Activated CD8-positive, alpha-beta memory T cell treated with anti-CD3 and anti-CD28 coated beads for 36 hours (primary cell): ENCODE results near the gene PCAT7. TPM values are rescaled to one million over a fixed set of nuclear protein-coding genes. Genes with fewer than 3 reads are reported as not detected.
"Not testable (repeated sequence)": the region's sequence is repeated elsewhere in the genome, so short reads cannot be mapped to it uniquely, and the experiment has no call there.

Experiments used
- CTCF ChIA-PET: fragments of 350-600 bp; sonication (Branson Sonifier 250); formaldehyde crosslinking; loops from one replicate; lab custom pipeline; 2021; ENCODE audit warnings: antibody characterized with exemption; lab: Charles Lee
- POLR2A ChIA-PET: fragments of 350-600 bp; sonication (Branson Sonifier 250); formaldehyde crosslinking; loops from one replicate; lab custom pipeline; 2021; ENCODE audit warnings: antibody characterized with exemption; lab: Charles Lee
- total RNA-seq, 2 experiments: library from RNA; stranded (reverse); gene quantifications; one replicate each; pipeline ENCODE4 v1.2.3, GENCODE V29; 2021

PCAT7 gene
- total RNA-seq, 2 experiments from 2014 or later: not detected

- POLR2A ChIA-PET: no interaction called here
These were observed 825 bp upstream of the PCAT7 start for GRCh38 chr9:94554078-94554438.

GRCh38 chr9:94557376-94557775, 2.5 kb downstream of the PCAT7 start:
- ChIA-PET POLR2A (no interaction called here), CTCF (no interaction called here)

More at GRCh38 chr9:94554078-94554438, 825 bp upstream of the PCAT7 start:
- CTCF ChIA-PET: interaction anchor here (0.6 to 0.7 kb wide), 2 partner anchors 47 to 575 kb away, joined by 3 to 4 read pairs; no protein-coding TSS in a partner anchor

- POLR2A ChIA-PET: no interaction called here
- CTCF ChIA-PET: no interaction called here
These were observed 5.4 kb downstream of the PCAT7 start for GRCh38 chr9:94560237-94560636.

- POLR2A ChIA-PET: no interaction called here
- CTCF ChIA-PET: no interaction called here
These were observed 8.7 kb downstream of the PCAT7 start for GRCh38 chr9:94563548-94563947.

- POLR2A ChIA-PET: not testable (repeated sequence)
These were observed 9.4 kb downstream of the PCAT7 start for GRCh38 chr9:94564279-94564678.

GRCh38 chr9:94566550-94566949, 11.7 kb downstream of the PCAT7 start:
- POLR2A ChIA-PET: no interaction called here
- CTCF ChIA-PET: no interaction called here

More at GRCh38 chr9:94564279-94564678, 9.4 kb downstream of the PCAT7 start:
- CTCF ChIA-PET: not testable (repeated sequence)

- ChIA-PET POLR2A (no interaction called here), CTCF (no interaction called here)
These were observed 12.4 kb downstream of the PCAT7 start for GRCh38 chr9:94567271-94567670.

GRCh38 chr9:94568250-94568889, 13.5 kb downstream of the PCAT7 start:
- ChIA-PET CTCF (no interaction called here), POLR2A (no interaction called here)

- ChIA-PET POLR2A (no interaction called here), CTCF (no interaction called here)
These were observed 14.3 kb downstream of the PCAT7 start for GRCh38 chr9:94568972-94569712.

GRCh38 chr9:94576131-94576530, 21.2 kb downstream of the PCAT7 start:
- POLR2A ChIA-PET: no interaction called here
- CTCF ChIA-PET: no interaction called here

GRCh38 chr9:94577036-94577435, 22.2 kb downstream of the PCAT7 start:
- ChIA-PET POLR2A (no interaction called here), CTCF (no interaction called here)

GRCh38 chr9:94577571-94577970, 22.7 kb downstream of the PCAT7 start:
- ChIA-PET POLR2A (no interaction called here), CTCF (no interaction called here)

- CTCF ChIA-PET: no interaction called here
- POLR2A ChIA-PET: no interaction called here
These were observed 26.8 kb downstream of the PCAT7 start for GRCh38 chr9:94581728-94582127.

GRCh38 chr9:94584555-94584954, 29.7 kb downstream of the PCAT7 start:
- ChIA-PET POLR2A (no interaction called here), CTCF (no interaction called here)

GRCh38 chr9:94586316-94586715, 31.4 kb downstream of the PCAT7 start:
- ChIA-PET CTCF (no interaction called here), POLR2A (no interaction called here)

GRCh38 chr9:94586814-94587213, 31.9 kb downstream of the PCAT7 start:
- ChIA-PET CTCF (no interaction called here), POLR2A (no interaction called here)

GRCh38 chr9:94588681-94589080, 33.8 kb downstream of the PCAT7 start:
- CTCF ChIA-PET: no interaction called here
- POLR2A ChIA-PET: no interaction called here

- POLR2A ChIA-PET, CTCF ChIA-PET: not testable (repeated sequence)
These were observed 36.2 kb downstream of the PCAT7 start for GRCh38 chr9:94591046-94591545.

- ChIA-PET CTCF (no interaction called here), POLR2A (no interaction called here)
These were observed 37.0 kb downstream of the PCAT7 start for GRCh38 chr9:94591876-94592275.

- CTCF ChIA-PET, POLR2A ChIA-PET: not testable (repeated sequence)
These were observed 37.8 kb downstream of the PCAT7 start for GRCh38 chr9:94592683-94593082.
